Ramos (cell line): ENCODE results near the gene CELF1.

Source experiments
- in situ Hi-C: fragments of 300-500 bp; cut with MboI; formaldehyde crosslinking; loops from one replicate; pipeline ENCODE4 v1.14.3; 2022; ENCODE audit warnings: low sequenced_read_pairs; ENCODE audit not compliant: unreplicated experiment

CELF1 gene

DNA sequence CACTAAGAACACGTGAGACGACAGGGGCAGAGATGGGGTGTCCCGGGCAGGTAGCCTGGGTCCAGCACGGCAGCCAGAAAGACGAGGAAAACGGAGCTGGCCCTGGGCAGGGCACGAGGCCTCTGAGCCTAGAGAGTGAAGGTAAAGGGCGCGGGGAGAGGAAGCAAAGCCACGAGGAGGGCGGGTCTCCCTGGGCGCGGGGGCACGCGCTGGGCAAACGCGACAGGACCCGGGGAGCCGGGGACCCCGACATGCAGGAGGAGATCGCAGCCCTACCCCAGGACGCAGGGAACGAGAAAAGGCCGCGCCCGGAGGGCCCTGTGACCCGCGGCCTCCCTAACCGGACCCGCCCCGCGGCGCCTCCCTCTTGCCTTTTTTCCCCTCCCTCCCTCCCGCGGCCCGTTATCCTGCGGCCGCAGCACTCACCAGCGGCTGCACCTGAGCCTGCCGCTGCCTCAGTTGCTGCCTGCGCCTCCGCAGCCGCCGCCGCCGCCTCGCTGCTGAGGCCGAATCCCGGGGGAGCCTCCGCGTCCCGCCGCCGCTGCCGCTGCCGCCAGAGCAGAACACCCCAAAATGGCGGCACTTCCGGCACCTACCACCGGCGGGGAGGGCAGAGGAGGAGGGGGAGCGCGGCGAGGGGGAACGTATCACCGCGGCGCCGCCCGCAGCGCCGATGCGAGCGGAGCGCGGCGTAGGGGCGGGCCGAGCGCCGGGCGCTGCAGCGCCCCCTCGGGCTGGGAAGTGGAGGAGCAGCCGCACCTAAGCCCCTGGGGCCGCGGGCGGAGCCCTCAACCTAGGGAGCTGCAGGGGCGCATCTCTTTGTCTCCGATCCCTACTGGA is at the start of gene CELF1:
Gene CELF1 (minus strand): TSS at position 567 of the 840 bp plus-strand sequence. CDS start 53,609 bp downstream, outside the sequence.
- in situ Hi-C loops, result no loop called here

- in situ Hi-C loops, result no loop called here
These were observed 47.0 kb upstream of the CELF1 start for GRCh38 chr11:47599902-47600301.

DNA sequence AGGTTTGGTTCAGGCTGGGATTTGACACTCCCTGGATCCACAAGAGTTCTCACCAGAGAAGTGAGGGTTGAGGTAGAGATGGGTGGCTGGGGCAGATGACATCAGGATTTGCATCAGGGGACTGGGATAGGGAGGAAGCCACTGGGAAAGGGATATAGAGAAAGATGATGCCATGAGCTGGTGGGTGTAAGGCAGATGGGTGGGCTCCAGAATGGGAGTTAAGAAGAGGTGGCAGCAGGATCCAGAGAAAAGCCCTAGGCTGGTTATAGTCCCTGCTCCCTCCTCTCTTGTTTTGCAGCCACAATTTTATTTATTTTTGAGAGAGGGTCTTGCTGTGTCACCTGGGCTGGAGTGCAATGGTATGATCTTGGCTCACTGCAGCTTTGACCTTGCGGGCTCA is 43.0 kb upstream of the CELF1 start:
- in situ Hi-C loops, result no loop called here

DNA sequence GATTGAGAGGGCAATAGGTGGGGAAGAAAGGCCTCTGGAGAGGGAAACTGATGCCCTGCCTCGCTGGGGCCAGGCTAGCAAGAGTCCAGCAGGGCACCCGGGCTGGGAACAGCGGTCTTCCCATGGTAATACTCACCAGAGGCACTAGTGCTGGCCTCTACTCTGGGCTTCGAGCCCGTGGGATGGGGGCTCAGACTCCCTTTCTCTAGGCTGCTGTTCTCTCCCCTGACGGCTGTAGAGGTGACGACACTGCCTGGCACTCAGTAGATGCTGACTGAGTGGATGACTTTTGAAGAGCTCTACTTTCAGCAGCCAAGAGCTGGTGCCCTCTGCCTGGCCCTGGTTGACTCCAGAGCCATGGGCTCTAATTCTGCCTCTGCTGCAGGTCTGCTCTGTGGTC is 42.1 kb upstream of the CELF1 start:
- in situ Hi-C loops, result no loop called here

- in situ Hi-C loops, result no loop called here
These were observed 41.3 kb upstream of the CELF1 start, which contains the start of gene C1QTNF4 for GRCh38 chr11:47593934-47594855. Gene C1QTNF4, minus strand, starts transcription at chr11:47594411. Its CDS starts 3,601 bp downstream, at chr11:47590810.

GRCh38 chr11:47593492-47593933 is 40.6 kb upstream of the CELF1 start:
- in situ Hi-C loops, result no loop called here

- in situ Hi-C loops, result no loop called here
These were observed 40.0 kb upstream of the CELF1 start for GRCh38 chr11:47592970-47593369.

DNA sequence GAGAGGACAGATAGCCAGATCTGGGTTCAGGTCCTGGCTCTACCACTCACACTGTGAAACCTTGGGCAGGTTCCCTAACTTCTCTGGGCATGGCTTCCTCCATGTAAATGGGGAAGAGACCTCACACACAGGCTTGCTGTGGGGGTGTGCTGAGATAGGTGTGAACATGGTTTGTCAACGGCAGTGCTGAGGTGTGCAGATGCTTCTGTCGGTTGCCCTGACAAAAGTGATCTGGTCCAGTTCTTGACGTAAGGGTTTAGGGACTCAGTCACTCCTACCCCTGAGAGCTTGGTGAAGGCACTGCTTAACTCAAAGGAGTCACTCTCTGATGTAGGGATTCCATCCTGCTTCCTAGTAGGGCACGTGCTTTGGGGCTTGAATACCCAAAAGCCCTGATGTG is 39.3 kb upstream of the CELF1 start:
- in situ Hi-C loops, result no loop called here

- in situ Hi-C loops, result no loop called here
These were observed 38.8 kb upstream of the CELF1 start for GRCh38 chr11:47591764-47592163.

GRCh38 chr11:47589977-47590861 is 37.3 kb upstream of the CELF1 start:
- in situ Hi-C loops, result no loop called here

DNA sequence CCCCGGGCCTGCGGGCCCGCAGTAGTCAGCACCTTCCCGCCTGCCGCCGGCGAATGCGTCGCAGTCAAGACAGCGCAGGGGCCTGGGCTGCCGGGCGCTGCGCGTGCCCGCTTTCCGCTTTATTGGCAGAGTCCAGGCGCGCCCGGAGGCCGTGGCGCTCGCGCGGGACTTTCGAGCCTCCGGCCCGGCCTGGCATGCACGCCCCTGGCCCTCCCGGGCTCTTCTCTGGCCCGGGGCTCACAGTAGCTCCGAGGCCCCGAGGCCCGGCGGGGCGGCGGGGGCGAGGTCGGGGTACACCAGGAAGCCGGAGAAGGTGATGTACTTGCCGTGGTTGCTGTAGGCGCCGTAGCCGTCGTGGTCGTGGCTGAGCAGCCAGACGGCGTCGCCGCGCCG is 36.6 kb upstream of the CELF1 start:
- in situ Hi-C loops, result no loop called here

DNA sequence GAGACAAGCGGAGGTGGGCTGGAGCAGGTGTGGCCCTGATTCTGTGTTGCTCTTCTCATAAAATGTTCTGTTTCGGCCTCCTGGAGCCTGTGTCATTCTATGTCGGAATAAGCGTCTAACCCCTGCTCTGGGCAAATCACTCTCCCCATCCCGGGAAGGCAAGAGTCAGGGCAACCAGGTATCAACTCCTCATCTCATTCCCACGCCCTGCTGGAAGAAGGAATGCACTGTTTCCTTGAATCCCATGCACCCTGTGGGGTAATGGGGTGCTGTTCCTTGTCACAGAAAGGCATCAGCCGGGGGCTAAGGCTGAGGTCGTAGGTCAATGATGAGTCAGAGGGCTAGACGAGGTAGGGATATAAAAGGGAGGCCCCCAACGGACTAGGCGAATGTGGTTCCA is 36.2 kb upstream of the CELF1 start:
- in situ Hi-C loops, result no loop called here

- in situ Hi-C loops, result no loop called here
These were observed 34.9 kb upstream of the CELF1 start for GRCh38 chr11:47587723-47588326.

GRCh38 chr11:47587039-47587716 is 34.2 kb upstream of the CELF1 start:
- in situ Hi-C loops, result no loop called here

DNA sequence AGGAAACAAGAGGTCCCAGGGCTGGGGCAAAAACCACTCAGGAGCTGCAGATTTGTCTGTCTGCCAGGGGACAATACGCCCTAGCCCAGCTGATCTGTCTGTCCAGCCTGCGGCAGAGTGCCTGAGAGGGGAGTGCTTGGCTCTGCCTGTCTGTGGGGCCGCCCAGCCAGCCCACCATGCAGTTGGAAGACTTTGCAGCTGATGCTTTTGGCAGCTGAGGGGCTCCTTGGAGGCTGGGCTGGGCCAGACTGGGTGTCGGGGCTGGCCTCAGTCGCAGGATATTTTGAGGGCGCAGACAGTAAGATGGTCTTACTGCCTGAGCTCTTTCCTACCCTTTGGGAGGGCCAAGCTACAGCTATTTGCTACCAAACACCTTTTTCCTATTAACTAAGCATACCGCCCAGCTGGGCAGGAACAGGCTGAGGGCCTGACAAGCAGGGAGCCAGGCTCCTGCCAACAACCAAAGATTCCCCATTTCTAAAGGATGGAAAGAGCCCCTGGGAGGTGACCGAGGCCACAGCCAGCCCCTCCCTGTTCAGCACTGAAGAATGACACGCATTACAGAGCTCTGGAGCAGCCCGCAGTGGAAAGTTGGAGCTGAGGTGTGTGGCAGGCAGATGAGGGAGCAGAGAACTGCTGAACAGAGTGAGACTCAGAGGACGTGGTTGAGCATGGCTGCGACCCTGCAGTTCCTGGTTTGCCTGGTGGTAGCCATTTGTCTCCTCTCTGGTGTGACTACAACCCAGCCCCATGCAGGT is 33.3 kb upstream of the CELF1 start, which contains the start of gene FAM180B:
Gene FAM180B (plus strand): TSS at position 581 of the 758 bp plus-strand sequence. CDS start 91 bp downstream, at position 672.
- in situ Hi-C loops, result no loop called here

DNA sequence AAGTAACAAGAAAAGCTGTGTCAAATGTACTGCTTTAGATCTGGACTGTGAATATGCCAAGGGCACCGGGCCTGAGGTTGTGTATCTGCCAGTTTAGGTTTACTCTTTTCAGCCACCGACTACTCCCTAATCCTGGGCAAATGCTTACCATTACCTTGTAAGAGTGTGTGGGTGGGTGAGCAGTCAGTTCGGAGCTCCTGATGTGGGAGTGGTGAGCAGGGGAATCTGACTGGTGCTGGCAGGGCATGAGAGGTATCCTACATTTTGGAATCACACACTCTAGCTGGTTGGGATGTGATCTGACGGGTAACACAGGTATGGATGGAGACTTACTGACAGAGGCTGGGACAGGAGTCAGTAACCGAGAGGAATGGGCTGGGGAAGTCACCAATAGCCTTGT is 30.9 kb upstream of the CELF1 start:
- in situ Hi-C loops, result no loop called here

DNA sequence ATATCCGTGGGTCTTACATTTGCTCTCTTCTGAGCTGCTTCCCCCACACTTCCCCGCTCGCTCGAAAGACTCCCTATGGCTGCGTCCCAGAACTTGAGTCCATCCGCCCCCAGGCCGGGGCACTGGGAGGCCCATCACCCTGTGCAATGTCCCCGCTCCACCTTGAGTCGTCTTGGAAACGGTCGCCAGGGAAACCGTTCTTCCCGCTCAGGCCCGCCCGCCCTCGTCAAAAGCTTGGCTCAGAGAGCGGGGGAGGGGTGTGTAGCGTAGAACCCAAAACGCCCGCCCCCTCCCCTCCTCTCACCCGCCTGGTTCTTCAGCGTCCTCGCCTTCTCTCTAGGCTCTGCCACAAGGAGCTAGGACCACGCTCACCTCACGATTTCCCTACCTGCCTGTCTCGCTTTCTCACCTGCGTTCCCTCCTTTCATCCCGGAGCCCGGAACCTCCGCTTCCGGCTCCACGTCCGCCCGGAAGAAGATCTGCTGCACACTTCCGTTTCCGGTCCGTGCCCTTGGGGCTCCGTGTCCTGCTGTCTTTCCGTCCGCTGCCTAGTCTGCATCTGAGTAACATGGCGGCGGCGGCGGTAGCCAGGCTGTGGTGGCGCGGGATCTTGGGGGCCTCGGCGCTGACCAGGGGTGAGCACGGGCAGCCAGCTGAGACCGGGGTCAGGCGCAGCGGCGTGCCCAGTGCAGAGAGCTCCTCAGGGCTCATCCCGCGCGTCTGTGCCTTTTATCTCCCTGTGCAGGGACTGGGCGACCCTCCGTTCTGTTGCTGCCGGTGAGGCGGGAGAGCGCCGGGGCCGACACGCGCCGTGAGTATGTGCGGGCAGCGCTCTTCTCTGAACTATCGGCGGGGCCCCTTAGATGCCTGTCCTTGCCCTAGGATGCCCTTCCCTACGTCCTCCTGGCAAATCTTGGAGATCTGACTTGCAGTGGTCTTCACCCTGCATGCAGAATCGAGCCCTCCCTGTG is 25.9 kb upstream of the CELF1 start, which contains the start of the genes KBTBD4 and NDUFS3:
Gene KBTBD4 (minus strand): TSS at position 447 of the 971 bp plus-strand sequence. CDS start 19 bp downstream, at position 428.
Gene NDUFS3 (plus strand): TSS at position 551 of the 971 bp plus-strand sequence. CDS start 18 bp downstream, at position 569.
- in situ Hi-C loops, result no loop called here
